Panc1 (cell line): Measurements from ENCODE around the gene MAST1. TPM values are rescaled to one million over a fixed set of nuclear protein-coding genes. Genes with fewer than 3 reads are reported as not detected.

Source experiments
- ATAC-seq: fragments of 200-7000 bp; cut with Tn5 transposase; 2 replicates; pipeline ENCODE4 v1.9.1; 2020; ENCODE audit warnings: mild to moderate bottlenecking, moderate library complexity
- BruUV-seq: library from RNA; stranded (reverse); fragments of 400-500 nt; replicated peaks from 2 replicates; lab custom pipeline; 2021; lab: Mats Ljungman, UMichigan
- CTCF ChIA-PET: fragments of 300-600 bp; sonication (Branson Sonifier 250); formaldehyde crosslinking; loops from one replicate; lab custom pipeline; 2022; ENCODE audit warnings: antibody characterized with exemption; lab: Charles Lee
- POLR2A ChIA-PET: fragments of 300-600 bp; sonication (Branson Sonifier 250); formaldehyde crosslinking; loops from one replicate; lab custom pipeline; 2022; ENCODE audit warnings: antibody characterized with exemption; lab: Charles Lee
- DNase-seq: peaks from one replicate; pipeline ENCODE4 v3.0.0-alpha.2; 2010; ENCODE audit warnings: low read depth, low spot score
- H3K27ac ChIP-seq: 2 replicates; pipeline ENCODE4 v1.5.1; 2011; ENCODE audit warnings: mild to moderate bottlenecking, low read length, inconsistent platforms
- H3K27me3 ChIP-seq: fragments of 200-500 bp; sonication (Bioruptor generic); 2 replicates; pipeline ENCODE4 v1.6.0; 2014; ENCODE audit warnings: low read length, inconsistent platforms; ENCODE audit not compliant: control insufficient read depth, insufficient read depth
- H3K36me3 ChIP-seq: fragments of 200-500 bp; sonication (Bioruptor generic); 2 replicates; pipeline ENCODE4 v1.5.1; 2014; ENCODE audit warnings: inconsistent platforms, mild to moderate bottlenecking, low read length, moderate library complexity; ENCODE audit not compliant: control insufficient read depth, insufficient read depth
- H3K4me1 ChIP-seq: 2 replicates; pipeline ENCODE4 v1.5.1; 2011; ENCODE audit warnings: inconsistent platforms, mild to moderate bottlenecking, low read length, moderate library complexity; ENCODE audit not compliant: control insufficient read depth, insufficient read depth
- H3K4me3 ChIP-seq, 2 experiments: 2 replicates each; pipeline ENCODE4 v1.5.1; 2011 to 2012; ENCODE audit warnings: low read depth in 2 of 2, low read length in 2 of 2, mild to moderate bottlenecking in 2 of 2, inconsistent platforms in 1 of 2, moderate library complexity in 1 of 2
- H3K9me3 ChIP-seq: fragments of 200-500 bp; sonication (Bioruptor generic); 2 replicates; pipeline ENCODE4 v1.5.1; 2014; ENCODE audit warnings: low read depth, mild to moderate bottlenecking, inconsistent platforms, low read length, moderate library complexity; ENCODE audit not compliant: control insufficient read depth, insufficient read depth
- CTCF ChIP-seq: fragments of 450-650 bp; IDR thresholded peaks from 2 replicates; pipeline ENCODE4 v1.5.1; 2017; ENCODE audit warnings: mild to moderate bottlenecking
- POLR2AphosphoS5 ChIP-seq: IDR thresholded peaks from 2 replicates; pipeline ENCODE4 v1.6.1; 2012; ENCODE audit warnings: mild to moderate bottlenecking, low read depth, low read length, moderate library complexity
- REST ChIP-seq, 2 experiments: IDR thresholded peaks; 2 replicates each; pipeline ENCODE4 v1.6.1; 2011 to 2012; ENCODE audit warnings: low read depth in 2 of 2, control low read depth in 1 of 2, low read length in 1 of 2, mild to moderate bottlenecking in 1 of 2, moderate library complexity in 1 of 2; ENCODE audit not compliant: insufficient read depth in 1 of 2
- SIN3A ChIP-seq: IDR thresholded peaks from 2 replicates; pipeline ENCODE4 v1.6.1; 2012; ENCODE audit warnings: low read depth, mild to moderate bottlenecking, low read length, moderate library complexity, borderline replicate concordance; ENCODE audit not compliant: insufficient read depth
- TCF7L2 ChIP-seq: IDR thresholded peaks from 2 replicates; pipeline ENCODE4 v1.6.1; 2011; ENCODE audit warnings: mild to moderate bottlenecking, low read depth, low read length, inconsistent platforms
- in situ Hi-C: cut with HindIII; loops from 2 replicates; pipeline ENCODE4 v1.10.0; 2016; ENCODE audit warnings: low sequenced_read_pairs, low pct_unique_long_range_greater_than_20kb
- intact Hi-C: fragments of 100-400 bp; cut with micrococcal nuclease; formaldehyde crosslinking; loops from one replicate; pipeline ENCODE4 v1.10.0; 2022; ENCODE audit not compliant: unreplicated experiment
- total RNA-seq: library from RNA; stranded (reverse); gene quantifications from one replicate; pipeline ENCODE4 v1.2.1, GENCODE V29; 2021; ENCODE audit not compliant: unreplicated experiment

Gene MAST1
- total RNA-seq, 1 experiment from 2014 or later, result 3.1 TPM

DNA sequence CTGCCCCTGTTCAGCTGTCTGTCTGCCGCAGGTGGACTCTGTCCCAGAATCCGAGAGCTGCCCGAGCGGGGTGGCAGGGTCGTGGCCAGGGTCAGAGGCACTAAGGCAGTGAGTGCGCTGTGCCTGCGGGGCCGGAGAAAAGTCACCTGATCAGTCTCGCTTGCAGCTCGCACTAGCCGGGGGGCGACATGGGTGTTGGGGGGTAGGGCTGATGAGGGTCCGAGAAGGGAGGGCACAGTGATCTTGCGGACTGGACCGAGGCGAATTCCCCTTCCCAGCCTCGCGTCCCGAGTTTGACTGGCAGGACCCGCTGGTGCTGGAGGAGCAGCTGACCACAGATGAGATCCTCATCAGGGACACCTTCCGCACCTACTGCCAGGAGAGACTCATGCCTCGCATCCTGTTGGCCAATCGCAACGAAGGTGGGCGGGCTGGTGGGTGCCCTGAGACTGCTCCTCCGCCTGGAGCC is 53.3 kb downstream of the MAST1 start:
- peak overlapping the region; percentile 44; the same call in 1 of the 2 replicates for H3K27ac ChIP-seq
- intact Hi-C loops, result no loop called here
- ChIA-PET CTCF (no interaction called here), POLR2A (no interaction called here)
- in situ Hi-C loops, result no loop called here
- ATAC-seq (peak; percentile 20; the same call in 1 of the 2 replicates), DNase-seq (no peak)
- H3K4me1 ChIP-seq, result no peaks in the 10 kb centered on the region; the same call in 1 of the 2 replicates
- H3K36me3 ChIP-seq, result no peaks in the 10 kb centered on the region; the same call in 1 of the 2 replicates
- H3K9me3 ChIP-seq, result no peaks in the 10 kb centered on the region
- BruUV-seq, result no TSS peak
- TF ChIP-seq REST (IDR thresholded peaks at IDR 0.05; ENCODE audit: insufficient read depth in 1 of 2, low read depth in 2 of 2, low read length in 1 of 2) (no peak), TCF7L2 (no peak), CTCF (no peak), POLR2AphosphoS5 (no peak), SIN3A (no peak)
- H3K4me3 ChIP-seq, result peak overlapping the region; percentile 85 to 94
- no peaks in the 10 kb centered on the region for H3K27me3 ChIP-seq

- CTCF ChIA-PET, result no interaction called here
- Histone ChIP-seq H3K27me3 (no peaks in the 10 kb centered on the region), H3K36me3 (no peaks in the 10 kb centered on the region; the same call in 1 of the 2 replicates), H3K9me3 (no peaks in the 10 kb centered on the region), H3K27ac (no peak overlapping the region), H3K4me3 (no peak overlapping the region), H3K4me1 (no peaks in the 10 kb centered on the region; the same call in 1 of the 2 replicates)
- in situ Hi-C loops (no loop called here), intact Hi-C loops (no loop called here)
- TF ChIP-seq REST (IDR thresholded peaks at IDR 0.05; ENCODE audit: insufficient read depth in 1 of 2, low read depth in 2 of 2, low read length in 1 of 2) (no peak), CTCF (no peak), SIN3A (no peak), TCF7L2 (no peak), POLR2AphosphoS5 (no peak)
- no TSS peak for BruUV-seq
- POLR2A ChIA-PET, result no interaction called here
- no peak for ATAC-seq
- DNase-seq, result no peak
These were observed 55.3 kb downstream of the MAST1 start for GRCh38 chr19:12893582-12893981.
